Mesendoderm (in vitro differentiated cells): ENCODE results near the gene KRIT1.

Experiments used
- DNase-seq: peaks from one replicate; pipeline ENCODE4 v3.0.0; 2013
- H2AK5ac ChIP-seq: 2 replicates; pipeline ENCODE4 v1.6.1; 2013; ENCODE audit warnings: low read length, inconsistent platforms
- H2BK120ac ChIP-seq: 2 replicates; pipeline ENCODE4 v1.6.1; 2013; ENCODE audit warnings: low read depth, mild to moderate bottlenecking, low read length, moderate library complexity, mixed read lengths
- H2BK15ac ChIP-seq: replicated peaks from 2 replicates; pipeline ENCODE4 v1.6.1; 2013; ENCODE audit warnings: low read depth, mild to moderate bottlenecking, moderate library complexity
- H2BK5ac ChIP-seq: 2 replicates; pipeline ENCODE4 v1.6.1; 2013; ENCODE audit warnings: low read length, inconsistent platforms
- H3K18ac ChIP-seq: 2 replicates; pipeline ENCODE4 v1.6.1; 2013; ENCODE audit warnings: mild to moderate bottlenecking, low read length, mixed read lengths
- H3K23ac ChIP-seq: one replicate; pipeline ENCODE4 v1.6.1; 2013; ENCODE audit warnings: low read length
- H3K27ac ChIP-seq: 2 replicates; pipeline ENCODE4 v1.5.1; 2013; ENCODE audit warnings: low read depth, mild to moderate bottlenecking, inconsistent platforms, low read length, moderate library complexity
- H3K27me3 ChIP-seq: 2 replicates; pipeline ENCODE4 v1.6.1; 2013; ENCODE audit warnings: low read length, control low read depth, mild to moderate bottlenecking, inconsistent platforms; ENCODE audit not compliant: insufficient read depth, poor library complexity
- H3K36me3 ChIP-seq: 2 replicates; pipeline ENCODE4 v1.6.1; 2013; ENCODE audit warnings: low read length, inconsistent platforms; ENCODE audit not compliant: control insufficient read depth, insufficient read depth
- H3K4ac ChIP-seq: one replicate; pipeline ENCODE4 v1.6.1; 2013; ENCODE audit warnings: low read depth, mild to moderate bottlenecking, low read length, moderate library complexity
- H3K4me1 ChIP-seq: 2 replicates; pipeline ENCODE4 v1.6.1; 2013; ENCODE audit warnings: low read depth, low read length, inconsistent platforms; ENCODE audit not compliant: control insufficient read depth
- H3K4me2 ChIP-seq: 2 replicates; pipeline ENCODE4 v1.6.1; 2013; ENCODE audit warnings: low read length
- H3K4me3 ChIP-seq: 2 replicates; pipeline ENCODE4 v1.5.1; 2013; ENCODE audit warnings: mild to moderate bottlenecking, low read length
- H3K56ac ChIP-seq: one replicate; pipeline ENCODE4 v1.6.1; 2013; ENCODE audit warnings: low read length
- H3K79me1 ChIP-seq: 2 replicates; pipeline ENCODE4 v1.6.1; 2013; ENCODE audit warnings: low read length, inconsistent platforms
- H3K79me2 ChIP-seq: 2 replicates; pipeline ENCODE4 v1.6.1; 2013; ENCODE audit warnings: mild to moderate bottlenecking, low read length; ENCODE audit not compliant: control insufficient read depth, insufficient read depth
- H3K9ac ChIP-seq: 2 replicates; pipeline ENCODE4 v1.6.1; 2013; ENCODE audit warnings: low read length, inconsistent platforms
- H4K5ac ChIP-seq: one replicate; pipeline ENCODE4 v1.6.1; 2013; ENCODE audit warnings: low read length
- H4K8ac ChIP-seq: one replicate; pipeline ENCODE4 v1.6.1; 2013; ENCODE audit warnings: low read depth, mild to moderate bottlenecking, control low read depth, low read length, moderate library complexity
- WGBS: extraction: QIAGEN DNeasy Blood & Tissue Kit; methylation state at CpG from one replicate; pipeline ENCODE4 v1.1.7; 2013; ENCODE audit warnings: low lambda C conversion rate, missing lambda C conversion rate; ENCODE audit not compliant: insufficient coverage; ENCODE audit errors: extremely low coverage; 5-methylcytosine and 5-hydroxymethylcytosine counted together

The KRIT1 gene

GRCh38 chr7:92158660-92159575 is 86.8 kb downstream of the KRIT1 start:
- H4K5ac ChIP-seq: no peak overlapping the region
- H2BK15ac ChIP-seq: no peak overlapping the region
- H3K4me1 ChIP-seq: no peaks in the 10 kb centered on the region
- no peak overlapping the region for H3K4me3 ChIP-seq
- H3K56ac ChIP-seq: no peak overlapping the region
- DNase-seq: no peak
- H3K18ac ChIP-seq: no peak overlapping the region
- no peaks in the 10 kb centered on the region for H3K36me3 ChIP-seq
- no peak overlapping the region for H3K23ac ChIP-seq
- no CpG with 5 or more reads among the region's 3 CpGs for WGBS
- H3K4ac ChIP-seq: no peak overlapping the region
- H3K79me2 ChIP-seq: no peaks in the 10 kb centered on the region
- H3K9ac ChIP-seq: no peak overlapping the region
- no peak overlapping the region for H2BK120ac ChIP-seq
- no peak overlapping the region for H3K27ac ChIP-seq
- H3K27me3 ChIP-seq: no peaks in the 10 kb centered on the region
- no peak overlapping the region for H4K8ac ChIP-seq
- H2BK5ac ChIP-seq: no peak overlapping the region
- no peak overlapping the region for H2AK5ac ChIP-seq
- no peak overlapping the region for H3K4me2 ChIP-seq
- H3K79me1 ChIP-seq: no peaks in the 10 kb centered on the region

- H3K4ac ChIP-seq: no peak overlapping the region
- DNase-seq: no peak
- H2AK5ac ChIP-seq: no peak overlapping the region
- no peak overlapping the region for H3K4me3 ChIP-seq
- no peaks in the 10 kb centered on the region for H3K27me3 ChIP-seq
- H3K18ac ChIP-seq: no peak overlapping the region
- H3K36me3 ChIP-seq: no peaks in the 10 kb centered on the region
- no peak overlapping the region for H3K9ac ChIP-seq
- no peaks in the 10 kb centered on the region for H3K79me1 ChIP-seq
- H4K5ac ChIP-seq: no peak overlapping the region
- H3K4me1 ChIP-seq: no peaks in the 10 kb centered on the region
- H3K56ac ChIP-seq: no peak overlapping the region
- no peak overlapping the region for H2BK15ac ChIP-seq
- H2BK120ac ChIP-seq: no peak overlapping the region
- no peaks in the 10 kb centered on the region for H3K79me2 ChIP-seq
- H3K23ac ChIP-seq: no peak overlapping the region
- no peak overlapping the region for H2BK5ac ChIP-seq
- H4K8ac ChIP-seq: no peak overlapping the region
- no peak overlapping the region for H3K4me2 ChIP-seq
- no peak overlapping the region for H3K27ac ChIP-seq
Observed at GRCh38 chr7:92156990-92157389, 88.7 kb downstream of the KRIT1 start.

GRCh38 chr7:92155108-92155739 is 90.5 kb downstream of the KRIT1 start:
- no CpG with 5 or more reads among the region's 1 CpG for WGBS
- Histone ChIP-seq H3K18ac (no peak overlapping the region), H3K9ac (no peak overlapping the region), H3K79me2 (no peaks in the 10 kb centered on the region), H2BK5ac (no peak overlapping the region), H2BK15ac (no peak overlapping the region), H3K4ac (no peak overlapping the region), H2AK5ac (no peak overlapping the region), H3K79me1 (no peaks in the 10 kb centered on the region), H3K4me3 (no peak overlapping the region), H3K4me2 (no peak overlapping the region), H4K5ac (no peak overlapping the region), H3K36me3 (no peaks in the 10 kb centered on the region), H3K56ac (no peak overlapping the region), H3K27me3 (no peaks in the 10 kb centered on the region), H4K8ac (no peak overlapping the region), H3K4me1 (no peaks in the 10 kb centered on the region), H3K23ac (no peak overlapping the region), H3K27ac (no peak overlapping the region), H2BK120ac (no peak overlapping the region)
- no peak for DNase-seq

- Histone ChIP-seq H2BK120ac (no peak overlapping the region), H3K27ac (no peak overlapping the region)
Observed at GRCh38 chr7:92150450-92151017, 95.2 kb downstream of the KRIT1 start.

GRCh38 chr7:92149736-92150239 is 95.9 kb downstream of the KRIT1 start:
- Histone ChIP-seq H2BK120ac (no peak overlapping the region), H4K8ac (no peak overlapping the region), H3K36me3 (no peaks in the 10 kb centered on the region), H3K4me2 (no peak overlapping the region), H3K27me3 (no peaks in the 10 kb centered on the region), H3K9ac (no peak overlapping the region), H3K79me1 (no peaks in the 10 kb centered on the region), H3K4me1 (no peaks in the 10 kb centered on the region), H3K79me2 (no peaks in the 10 kb centered on the region), H4K5ac (no peak overlapping the region), H2AK5ac (no peak overlapping the region), H3K4ac (no peak overlapping the region), H3K23ac (no peak overlapping the region), H3K18ac (no peak overlapping the region), H2BK5ac (no peak overlapping the region), H2BK15ac (no peak overlapping the region), H3K56ac (no peak overlapping the region), H3K27ac (no peak overlapping the region), H3K4me3 (no peak overlapping the region)
- DNase-seq: no peak
- no CpG with 5 or more reads among the region's 5 CpGs for WGBS

More at GRCh38 chr7:92150450-92151017, 95.2 kb downstream of the KRIT1 start:
- Histone ChIP-seq H3K27me3 (no peaks in the 10 kb centered on the region), H3K79me1 (no peaks in the 10 kb centered on the region), H3K79me2 (no peaks in the 10 kb centered on the region), H3K23ac (no peak overlapping the region), H3K4ac (no peak overlapping the region), H2BK15ac (no peak overlapping the region), H4K5ac (no peak overlapping the region), H3K4me2 (no peak overlapping the region), H2BK5ac (no peak overlapping the region), H3K56ac (no peak overlapping the region), H3K36me3 (no peaks in the 10 kb centered on the region), H4K8ac (no peak overlapping the region), H3K4me3 (no peak overlapping the region), H2AK5ac (no peak overlapping the region), H3K18ac (no peak overlapping the region), H3K4me1 (no peaks in the 10 kb centered on the region), H3K9ac (no peak overlapping the region)
- WGBS: no CpG with 5 or more reads among the region's 1 CpG
- DNase-seq: no peak
